Fibroblast of peridontal ligament (primary cell): ENCODE measurements around the gene ZNF48.
"Not testable (repeated sequence)": the region's sequence is repeated elsewhere in the genome, so short reads cannot be mapped to it uniquely, and the experiment has no call there.

Source experiments
- DNase-seq: peaks from one replicate; pipeline ENCODE4 v3.0.0-alpha.2; 2010; ENCODE audit errors: extremely low read depth

ZNF48 gene

DNA sequence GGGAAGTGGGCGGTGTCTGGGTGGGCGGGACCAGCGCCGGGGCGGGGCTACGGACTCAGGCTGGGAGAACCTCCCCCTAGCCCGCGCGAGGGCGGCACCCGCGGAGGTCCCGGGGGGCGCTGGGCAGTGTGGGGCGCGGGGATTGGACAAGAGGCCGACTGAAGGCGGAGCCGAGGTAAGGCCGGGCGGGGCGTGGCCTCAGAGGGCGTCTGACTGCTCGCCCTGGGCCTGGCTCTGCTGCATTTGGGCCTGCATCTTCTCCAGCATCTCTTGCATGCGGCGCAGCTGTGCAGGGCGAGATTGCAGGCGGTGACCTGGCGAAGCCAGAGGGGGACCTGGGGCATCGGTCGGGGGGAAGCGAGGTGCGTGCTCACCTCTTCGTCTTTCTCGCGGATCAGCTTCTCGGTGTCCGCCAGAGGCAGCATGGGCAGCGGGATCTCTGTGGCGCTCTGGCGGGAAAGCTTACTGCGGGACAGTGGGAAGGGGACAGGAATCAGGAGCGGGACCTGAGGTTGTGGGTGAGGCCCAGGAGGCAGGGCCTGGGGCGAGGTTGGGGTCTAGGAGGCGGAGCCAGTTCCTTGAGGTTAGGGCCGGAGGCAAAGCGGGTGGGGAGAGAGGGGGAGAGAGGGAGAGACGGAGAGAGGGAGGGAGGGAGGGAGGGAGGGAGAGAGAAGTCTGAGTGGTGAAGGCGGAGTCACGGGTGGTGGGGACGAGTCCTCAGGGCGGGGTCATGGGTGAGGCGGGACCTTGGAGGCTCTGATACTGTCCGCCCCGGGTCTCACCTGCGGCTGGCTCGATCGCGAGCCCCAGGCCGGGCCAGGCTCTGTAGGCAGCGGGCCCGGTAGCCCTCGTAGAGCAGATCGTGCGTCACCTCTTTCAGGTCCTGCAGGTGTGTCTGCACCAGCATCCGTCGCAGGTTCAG lies 16.7 kb upstream of the ZNF48 start:
- DNase-seq, result peak; percentile 95

DNA sequence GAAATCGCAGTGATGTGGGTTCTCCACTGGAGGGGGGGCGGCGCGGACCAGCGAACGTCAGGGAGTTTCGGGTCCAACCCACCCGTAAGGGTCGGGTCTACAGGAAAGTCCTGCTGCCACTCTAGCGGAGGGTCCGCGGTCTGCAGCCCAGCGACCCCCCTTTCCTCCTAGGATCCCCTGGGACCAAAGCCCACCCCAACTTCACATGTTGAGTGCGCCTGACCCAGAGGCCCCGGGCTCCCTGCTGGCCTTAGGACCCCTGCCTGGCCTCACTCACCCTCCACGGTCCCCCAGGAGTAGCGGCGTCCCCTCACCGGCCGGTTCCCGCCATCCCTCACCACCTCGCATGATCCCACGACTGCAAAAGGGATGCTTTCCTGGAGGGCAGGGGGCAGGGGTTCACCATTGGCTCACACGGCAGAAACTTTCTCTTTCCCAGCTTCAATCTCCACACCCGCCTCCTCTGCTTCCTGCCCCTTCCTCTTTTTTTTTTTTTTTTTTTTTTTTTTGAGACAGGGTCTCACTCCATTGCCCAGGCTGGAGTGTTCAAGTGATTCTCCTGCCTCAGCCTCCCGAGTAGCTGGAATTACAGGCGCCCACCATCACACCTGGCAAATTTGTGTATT lies 15.9 kb upstream of the ZNF48 start:
- DNase-seq, result no peak

DNA sequence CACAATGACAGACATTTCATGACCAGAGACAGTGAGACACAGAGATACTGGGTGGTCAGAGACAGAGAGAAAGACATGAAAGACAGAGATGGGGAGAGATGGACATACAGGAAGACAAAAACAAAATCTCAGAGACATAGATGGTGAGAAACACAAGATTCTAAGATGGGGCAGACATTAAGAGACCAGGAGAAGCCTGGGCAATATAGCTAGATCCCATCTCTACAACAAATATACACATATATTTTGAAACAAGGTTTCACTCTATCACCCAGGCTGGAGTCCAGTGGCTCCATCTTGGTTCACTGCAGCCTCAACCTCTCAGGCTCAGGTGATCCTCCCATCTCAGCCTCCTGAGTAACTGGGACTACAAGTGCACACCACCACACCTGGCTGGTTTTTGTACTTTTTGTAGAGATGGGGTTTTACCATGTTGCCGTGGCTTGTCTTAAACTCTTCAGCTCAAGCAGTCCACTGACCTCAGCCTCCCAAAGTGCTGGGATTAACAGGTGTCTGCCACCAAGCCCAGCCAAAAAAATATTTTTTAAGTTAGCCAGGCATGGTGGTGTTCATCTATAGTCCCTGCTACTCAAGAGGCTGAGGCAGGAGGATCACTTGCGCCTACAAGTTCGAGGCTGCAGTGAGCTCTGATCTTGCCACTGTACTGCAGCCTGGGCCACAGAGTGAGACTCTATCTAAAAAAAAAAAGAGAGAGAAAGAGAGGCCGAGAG lies 15.0 kb upstream of the ZNF48 start:
- no peak for DNase-seq

DNA sequence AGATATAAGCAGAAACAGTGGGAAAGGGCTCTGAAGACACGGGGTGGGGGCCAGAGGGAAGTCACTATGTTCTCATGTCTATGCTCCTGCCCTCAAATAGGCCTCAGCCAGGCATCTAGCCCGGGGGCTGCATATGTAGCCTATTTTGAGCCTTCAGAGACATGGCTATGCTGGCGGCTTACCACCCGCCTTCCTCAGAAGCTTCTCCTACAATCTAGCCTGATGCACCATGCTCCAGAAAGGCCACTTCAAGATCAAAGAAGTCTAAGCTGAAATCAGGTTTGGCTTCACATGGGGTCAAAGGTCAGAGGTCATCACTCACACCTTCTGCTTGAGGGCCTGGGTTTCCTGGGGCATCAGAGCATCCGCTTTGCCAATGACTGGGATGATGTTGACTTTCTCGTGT lies 14.4 kb upstream of the ZNF48 start:
- no peak for DNase-seq

DNA sequence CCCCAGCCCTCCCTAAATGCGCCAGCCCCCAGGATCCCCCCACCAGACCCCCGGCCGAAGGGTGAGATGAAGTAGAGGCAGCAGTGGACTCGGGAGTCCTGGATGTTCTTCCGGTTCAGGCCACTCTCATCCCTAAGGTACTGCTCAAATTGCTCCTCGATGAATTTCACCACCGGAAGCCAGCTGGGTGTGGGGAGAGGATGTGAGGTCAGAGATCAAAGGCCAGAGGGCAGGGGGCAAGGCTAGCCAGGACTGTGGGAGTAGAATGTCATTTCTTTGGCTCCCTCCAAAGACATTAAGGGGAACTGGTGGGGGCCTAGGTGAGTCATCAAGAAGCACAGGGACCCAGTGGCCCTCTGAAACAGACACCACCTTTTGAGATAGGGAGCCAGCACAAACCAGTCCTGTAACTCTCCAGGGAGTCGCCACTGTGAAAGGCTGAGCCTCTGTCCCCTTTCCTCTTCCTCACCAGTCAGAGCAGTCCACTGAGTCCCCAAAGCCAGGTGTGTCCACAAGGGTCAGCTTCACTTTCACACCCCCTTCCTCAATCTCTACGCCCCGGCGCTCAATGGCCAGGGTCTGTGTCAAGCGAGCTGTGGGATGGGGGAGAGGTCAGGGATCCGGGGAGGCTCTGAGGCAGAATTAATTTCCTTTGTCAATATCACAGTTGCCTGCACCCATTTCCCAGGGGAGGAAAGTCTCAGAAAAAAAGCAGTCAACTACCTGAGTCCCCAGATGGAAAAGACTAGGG lies 13.8 kb upstream of the ZNF48 start:
- DNase-seq, result no peak

DNA sequence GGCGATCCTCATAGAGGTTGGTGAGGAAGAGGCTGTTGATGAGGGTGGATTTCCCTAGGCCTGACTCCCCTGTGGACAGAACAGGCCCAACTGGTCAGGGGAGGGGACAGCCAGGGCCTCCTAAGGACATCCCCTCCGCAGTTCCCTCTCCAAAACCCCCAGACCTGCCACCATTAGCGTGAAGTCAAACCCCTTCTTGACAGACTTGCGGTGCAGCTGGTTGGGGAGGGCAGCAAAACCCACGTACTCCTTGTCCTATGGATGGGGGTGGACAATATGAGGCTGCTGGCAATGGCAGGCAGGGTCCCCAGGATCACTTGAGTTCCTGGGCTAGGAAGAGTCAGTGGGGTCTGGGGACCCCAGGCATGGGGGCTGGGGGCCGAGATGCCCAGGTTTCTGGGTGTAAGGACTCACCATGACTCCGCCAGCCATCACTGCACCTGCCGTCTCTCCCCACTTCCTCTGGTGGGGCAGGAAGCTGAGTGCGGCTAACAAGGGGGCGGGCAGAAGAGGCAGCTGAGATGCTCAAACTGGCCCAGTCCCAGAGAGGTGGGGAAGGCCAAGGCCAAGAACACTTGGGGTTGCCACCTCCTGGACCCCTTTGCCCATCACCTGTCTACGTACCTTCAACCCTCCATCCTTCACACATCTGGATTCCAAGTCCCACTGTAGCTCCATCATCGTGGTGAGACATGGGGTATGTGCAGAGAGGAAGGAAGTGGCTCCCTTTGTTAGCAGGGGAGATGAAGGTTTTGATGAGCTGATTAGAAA lies 12.9 kb upstream of the ZNF48 start, which contains the start of gene SEPTIN1:
Gene SEPTIN1 (minus strand): TSS at position 451 of the 771 bp plus-strand sequence. CDS start 19 bp downstream, at position 432.
- no peak for DNase-seq

DNA sequence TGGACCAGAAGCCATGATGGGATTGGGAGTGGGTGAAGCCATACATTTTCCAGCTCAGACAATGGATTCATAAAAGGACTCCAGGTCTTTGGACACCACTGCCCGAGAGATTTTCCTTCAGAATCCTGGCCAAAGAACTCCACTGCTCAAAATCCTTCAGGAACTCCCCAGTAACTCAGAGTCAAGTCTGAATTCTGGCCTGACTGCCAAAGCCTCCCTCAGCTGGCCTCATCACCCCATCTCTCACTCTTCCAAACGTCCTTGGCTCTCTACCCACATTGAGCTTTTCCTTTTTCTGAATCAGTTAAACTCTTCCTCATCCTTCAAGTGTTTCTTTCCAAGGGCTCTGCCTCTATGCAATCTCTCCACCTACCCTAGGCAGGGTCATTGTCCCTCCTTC lies 11.7 kb upstream of the ZNF48 start:
- DNase-seq, result no peak

DNA sequence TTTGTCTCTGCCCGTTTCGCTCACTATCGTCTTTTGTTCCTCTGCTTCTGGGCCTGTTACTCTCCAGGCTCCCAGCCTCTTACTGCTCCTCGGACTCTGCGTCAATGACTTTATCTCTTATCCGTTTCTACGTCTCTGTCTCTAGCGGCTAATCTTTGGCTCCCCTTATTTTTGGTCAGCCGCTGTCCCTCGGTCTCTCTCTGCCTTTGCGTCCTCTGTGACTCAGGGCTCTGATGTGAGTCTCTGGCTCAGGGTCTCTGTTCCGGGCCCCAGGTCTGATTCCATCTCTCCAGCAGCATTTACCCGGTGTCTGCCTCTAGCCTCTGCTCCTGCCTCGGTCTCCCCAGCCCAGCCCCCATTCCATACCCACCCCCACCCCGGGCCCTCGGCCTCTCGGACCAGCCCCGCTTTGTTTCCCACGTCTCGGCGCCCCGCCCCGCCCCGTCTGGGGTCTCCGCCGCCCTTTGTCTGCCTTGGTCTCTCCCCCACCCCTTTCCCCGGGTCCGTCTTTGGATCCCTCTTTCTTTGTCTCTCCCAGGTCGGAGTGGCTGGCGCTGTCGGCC lies 547 bp upstream of the ZNF48 start:
- no peak for DNase-seq

DNA sequence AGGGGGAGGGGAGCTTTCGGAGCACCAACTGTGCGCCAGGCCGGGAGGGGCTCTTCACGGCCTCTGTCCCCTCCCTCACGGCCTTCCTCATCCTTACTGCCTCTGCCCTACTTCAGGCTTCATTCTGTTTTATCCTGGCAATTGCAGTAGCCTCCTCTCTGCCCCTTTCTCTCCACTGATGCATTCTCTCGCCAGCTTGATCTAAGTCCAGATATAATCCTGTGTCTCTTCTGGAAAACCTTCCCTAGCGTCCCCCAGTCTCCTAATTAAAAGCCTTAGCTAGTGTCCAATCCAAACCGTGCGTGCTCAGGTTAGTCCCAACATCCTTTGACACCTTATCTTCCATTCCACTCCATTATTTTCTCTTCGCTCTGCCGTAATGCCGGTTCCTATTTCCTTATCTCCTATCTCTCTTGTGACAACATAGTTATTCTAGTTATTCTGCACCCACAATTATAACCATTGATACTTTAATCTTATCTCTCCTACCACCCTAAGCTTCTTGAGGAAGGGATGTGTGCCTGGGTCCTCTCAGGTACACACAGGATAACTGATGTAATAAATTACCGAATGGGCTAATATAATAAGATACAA lies 869 bp downstream of the ZNF48 start:
- no peak for DNase-seq

DNA sequence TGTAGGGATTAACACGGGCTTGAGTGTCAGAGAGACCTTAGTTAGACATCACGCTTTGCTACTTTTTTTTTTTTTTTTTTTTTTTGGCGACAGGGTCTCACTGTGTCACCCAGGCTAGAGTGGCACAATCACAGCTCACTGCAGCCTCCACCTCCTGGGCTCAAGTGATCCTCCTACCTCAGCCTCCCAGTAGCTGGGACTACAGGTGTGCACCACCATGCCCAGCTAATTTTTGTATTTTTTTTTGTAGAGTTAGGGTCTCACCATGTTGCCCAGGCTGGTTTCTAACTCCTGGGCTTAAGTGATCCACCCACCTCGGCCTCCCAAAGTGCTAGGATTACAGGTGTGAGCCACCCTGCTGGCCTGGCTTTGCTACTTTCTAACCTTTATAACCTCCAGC lies 1.4 kb downstream of the ZNF48 start:
- not testable (repeated sequence) for DNase-seq

DNA sequence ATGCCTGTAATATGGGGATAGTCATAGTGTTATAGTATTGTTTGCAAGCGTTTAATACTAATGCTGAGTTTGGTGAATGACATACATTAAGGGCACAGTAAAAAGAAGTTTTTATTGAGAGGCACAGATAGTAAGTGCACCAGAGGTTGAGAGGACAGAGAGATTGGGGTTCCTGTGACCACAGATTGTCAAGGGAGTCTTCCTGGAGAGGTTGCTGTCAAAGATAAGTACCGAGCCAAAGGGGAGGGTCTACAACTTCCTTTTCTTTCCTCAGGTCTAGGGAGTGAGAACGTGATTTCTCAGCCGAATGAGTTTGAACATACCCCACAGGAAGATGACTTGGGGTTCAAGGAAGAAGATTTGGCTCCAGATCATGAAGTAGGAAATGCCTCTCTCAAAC lies 1.8 kb downstream of the ZNF48 start:
- no peak for DNase-seq

DNA sequence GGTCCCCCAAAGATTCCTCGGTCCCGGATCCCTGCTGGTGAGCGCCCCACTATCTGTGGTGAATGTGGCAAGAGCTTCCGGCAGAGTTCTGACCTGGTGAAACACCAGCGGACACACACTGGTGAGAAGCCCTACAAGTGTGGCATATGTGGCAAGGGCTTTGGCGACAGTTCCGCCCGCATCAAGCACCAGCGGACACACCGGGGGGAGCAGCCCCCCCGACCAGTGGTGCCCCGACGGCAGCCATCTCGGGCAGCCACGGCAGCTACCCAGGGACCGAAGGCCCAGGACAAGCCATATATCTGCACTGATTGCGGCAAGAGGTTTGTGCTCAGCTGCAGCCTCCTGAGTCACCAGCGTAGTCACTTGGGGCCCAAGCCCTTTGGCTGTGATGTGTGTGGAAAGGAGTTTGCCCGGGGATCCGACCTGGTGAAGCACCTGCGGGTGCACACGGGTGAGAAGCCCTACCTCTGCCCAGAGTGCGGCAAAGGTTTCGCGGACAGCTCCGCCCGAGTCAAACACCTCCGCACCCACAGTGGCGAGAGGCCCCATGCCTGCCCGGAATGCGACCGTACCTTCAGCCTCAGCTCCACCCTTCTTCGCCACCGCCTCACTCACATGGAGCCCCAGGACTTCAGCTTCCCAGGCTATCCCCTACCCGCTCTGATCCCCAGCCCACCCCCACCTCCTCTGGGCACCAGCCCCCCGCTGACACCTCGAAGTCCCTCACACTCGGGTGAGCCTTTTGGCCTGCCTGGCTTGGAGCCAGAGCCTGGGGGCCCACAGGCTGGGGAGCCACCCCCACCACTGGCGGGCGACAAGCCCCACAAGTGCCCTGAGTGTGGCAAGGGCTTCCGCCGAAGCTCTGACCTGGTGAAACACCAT lies 2.8 kb downstream of the ZNF48 start:
- no peak for DNase-seq

DNA sequence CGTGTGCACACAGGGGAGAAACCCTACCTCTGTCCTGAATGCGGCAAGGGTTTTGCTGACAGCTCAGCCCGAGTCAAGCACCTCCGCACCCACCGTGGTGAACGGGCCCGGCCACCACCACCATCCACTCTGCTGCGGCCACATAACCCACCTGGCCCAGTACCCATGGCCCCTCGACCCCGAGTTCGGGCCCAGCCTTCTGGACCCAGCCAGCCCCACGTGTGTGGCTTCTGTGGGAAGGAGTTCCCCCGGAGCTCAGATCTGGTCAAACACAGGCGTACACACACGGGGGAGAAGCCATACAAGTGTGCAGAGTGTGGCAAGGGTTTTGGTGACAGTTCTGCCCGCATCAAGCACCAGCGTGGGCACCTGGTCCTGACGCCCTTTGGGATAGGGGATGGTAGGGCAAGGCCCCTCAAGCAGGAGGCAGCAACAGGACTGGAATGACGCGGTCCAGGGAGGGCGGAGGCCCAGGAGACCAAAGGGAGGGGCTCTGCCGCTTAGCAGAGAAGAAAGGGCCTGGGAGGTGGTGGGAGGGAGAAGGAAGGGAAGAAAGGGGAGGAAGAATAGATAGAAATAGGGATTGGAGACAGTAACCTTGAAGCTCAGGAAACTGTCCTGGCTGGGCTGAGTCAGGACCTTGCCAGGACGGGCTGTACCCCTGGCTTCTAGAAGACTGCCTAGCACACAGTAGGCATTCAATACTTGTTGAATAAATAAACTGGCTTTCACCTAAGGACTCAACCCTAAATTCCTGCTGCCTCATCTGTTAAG lies 3.6 kb downstream of the ZNF48 start:
- DNase-seq, result no peak

DNA sequence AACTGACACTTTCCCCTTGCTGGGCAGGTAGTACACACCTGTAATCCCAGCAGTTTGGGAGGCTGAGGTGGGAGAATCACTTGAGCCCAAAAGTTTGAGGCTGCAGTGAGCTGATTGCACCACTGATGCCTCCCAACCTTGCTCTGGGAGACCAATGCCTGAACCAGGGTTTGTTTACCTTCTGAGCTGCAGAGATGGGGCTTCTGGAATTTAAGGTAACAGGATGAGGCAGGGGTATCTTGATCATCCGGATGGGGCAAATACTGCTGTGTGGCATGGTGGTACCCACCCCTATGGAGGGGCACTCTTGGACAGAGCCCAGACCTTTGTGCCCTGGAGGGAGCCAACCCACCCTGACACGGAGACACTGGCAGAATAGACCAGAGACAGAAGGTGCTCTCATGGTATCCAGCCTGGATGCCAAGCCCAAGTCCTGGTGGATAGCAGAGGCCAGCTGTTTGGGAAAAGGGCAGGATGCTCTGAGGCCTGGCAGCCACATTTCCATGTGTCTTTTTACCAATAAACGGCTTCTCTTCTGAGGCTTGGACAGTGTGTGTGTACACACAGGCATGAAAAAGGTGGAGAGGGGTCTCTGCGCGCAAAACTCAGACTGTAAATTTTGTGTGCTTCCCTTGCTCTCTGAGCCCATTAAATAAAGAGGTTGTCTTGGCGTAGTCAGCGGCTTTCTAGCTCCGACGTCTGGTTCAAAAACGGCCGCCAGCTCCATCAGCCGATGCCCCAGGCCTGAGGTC lies 4.4 kb downstream of the ZNF48 start:
- no peak for DNase-seq

DNA sequence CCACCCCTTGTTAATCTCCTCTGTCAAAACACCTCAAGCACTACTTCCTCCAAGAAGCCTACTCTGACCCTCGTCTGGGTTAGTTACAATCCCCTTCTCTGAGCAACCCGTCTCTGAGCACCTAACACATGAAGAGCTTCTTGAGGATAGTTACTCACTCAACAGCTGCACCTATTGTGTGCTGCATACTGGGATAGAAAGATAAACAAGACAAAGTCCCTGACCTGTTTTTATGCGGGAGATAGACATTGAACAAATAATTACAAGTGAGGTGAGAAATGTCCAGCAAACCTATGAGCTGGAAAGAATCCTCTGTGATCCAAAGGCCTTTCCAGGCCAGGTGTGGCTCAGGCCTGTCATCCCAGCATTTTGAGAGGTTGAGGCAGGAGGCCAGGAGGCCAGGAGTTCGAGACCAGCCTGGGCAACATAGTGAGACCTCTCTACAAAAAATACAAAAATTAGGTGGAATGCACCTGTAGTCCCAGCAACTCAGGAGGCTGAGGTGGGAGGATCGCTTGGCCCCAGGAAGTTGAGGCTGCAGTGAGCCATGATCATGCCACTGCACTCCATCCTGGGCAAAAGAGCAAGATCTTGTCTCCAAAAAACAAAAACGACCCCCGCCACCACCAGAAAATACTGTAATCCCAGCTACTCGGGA lies 6.7 kb downstream of the ZNF48 start:
- DNase-seq, result no peak

DNA sequence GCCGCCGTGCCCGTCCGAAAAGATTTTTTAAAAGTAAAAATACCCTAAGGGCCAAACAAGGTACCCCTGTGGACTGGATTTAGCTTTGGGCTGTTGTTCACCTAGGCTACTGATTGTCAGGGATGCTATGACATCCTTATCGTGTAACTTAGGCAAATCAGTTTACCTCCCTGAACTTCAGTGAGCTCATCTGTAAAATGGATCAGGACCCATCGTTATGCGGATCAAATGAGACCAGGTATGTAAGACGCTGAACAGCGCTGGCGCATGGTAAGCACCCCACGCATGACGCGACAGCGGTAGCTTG lies 11.5 kb downstream of the ZNF48 start:
- DNase-seq, result no peak

DNA sequence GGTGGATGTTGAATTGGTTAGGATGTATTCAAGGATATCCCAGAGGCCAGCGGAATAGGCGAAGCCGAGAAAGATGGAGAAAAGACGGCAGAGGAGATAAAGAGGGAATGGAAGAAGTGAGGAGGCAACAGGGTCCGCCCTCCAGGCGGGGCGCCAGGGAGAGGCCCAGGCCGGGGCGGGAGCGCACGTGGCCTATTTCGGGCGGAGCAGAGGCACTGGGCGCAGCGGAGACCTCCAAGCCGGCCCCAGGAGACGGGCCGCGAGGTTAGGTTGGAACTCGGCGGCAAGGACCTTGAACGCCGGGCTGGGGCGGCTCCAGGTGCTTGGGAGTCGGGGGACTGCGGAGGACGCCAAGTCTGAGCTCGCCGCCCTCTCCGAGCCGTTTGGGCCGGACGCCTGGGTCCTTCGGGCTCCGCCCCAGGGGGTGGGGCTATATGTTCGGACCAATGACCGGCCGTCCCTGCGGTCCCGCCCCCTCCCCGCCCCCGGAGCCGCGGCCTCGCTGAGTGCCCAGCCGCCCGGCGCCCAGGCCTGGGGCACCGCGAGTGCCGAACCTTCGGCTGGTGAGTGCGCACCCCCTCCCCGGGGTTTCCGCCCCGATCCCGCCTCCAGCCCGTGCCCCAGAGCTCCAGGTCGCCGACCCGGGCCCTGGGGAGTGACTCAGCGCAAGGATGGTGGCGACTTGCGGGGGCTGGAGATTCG lies 12.0 kb downstream of the ZNF48 start, which contains the start of gene ZNF771:
Gene ZNF771 (plus strand): TSS at position 505 of the 702 bp plus-strand sequence. CDS start 448 bp downstream, outside the sequence.
- peak; percentile 81 for DNase-seq
